DOHH2 (cell line): ENCODE results near the gene C1orf216.

Experiments used
- CTCF ChIP-seq: fragments of 200-600 bp; sonication (generic); IDR thresholded peaks from one replicate; pipeline ENCODE4 v1.5.1; 2014; ENCODE audit warnings: antibody characterized with exemption, mild to moderate bottlenecking, low read depth, low read length; ENCODE audit not compliant: poor library complexity, severe bottlenecking
- EZH2phosphoT487 ChIP-seq: fragments of 200-600 bp; sonication (generic); IDR thresholded peaks from 2 replicates; pipeline ENCODE4 v1.6.1; 2017; ENCODE audit warnings: borderline replicate concordance, mild to moderate bottlenecking, antibody characterized with exemption, low read length, moderate library complexity, mixed read lengths

- no peak for TF ChIP-seq CTCF
- no peak for TF ChIP-seq EZH2phosphoT487
Observed at GRCh38 chr1:35692317-35692716, 26.4 kb downstream of the C1orf216 start.
